Gastrocnemius medialis (tissue), 4 donors: Measurements from ENCODE around the gene TCF12.

Experiments used
- POLR2A ChIP-seq, 2 donors: fragments of 450-650 bp; IDR thresholded peaks; one replicate each; pipeline ENCODE4 v1.6.1; 2017; ENCODE audit warnings: antibody characterized with exemption in 2 of 2, mild to moderate bottlenecking in 2 of 2, moderate library complexity in 2 of 2
- TF ChIP-seq, protein P1 (sequence below), 5 experiments: fragments of 450-650 bp in 3 of 5; fragments of 200-600 bp in 2 of 5; sonication (generic) in 2 of 5; IDR thresholded peaks in 4 of 5; conservative IDR thresholded peaks in 1 of 5; 1 replicate in 4 of 5; 2 replicates in 1 of 5; pipeline ENCODE4 v1.5.1; 2016 to 2019; ENCODE audit warnings: antibody characterized with exemption in 5 of 5, mild to moderate bottlenecking in 3 of 5, moderate library complexity in 3 of 5

DNA sequence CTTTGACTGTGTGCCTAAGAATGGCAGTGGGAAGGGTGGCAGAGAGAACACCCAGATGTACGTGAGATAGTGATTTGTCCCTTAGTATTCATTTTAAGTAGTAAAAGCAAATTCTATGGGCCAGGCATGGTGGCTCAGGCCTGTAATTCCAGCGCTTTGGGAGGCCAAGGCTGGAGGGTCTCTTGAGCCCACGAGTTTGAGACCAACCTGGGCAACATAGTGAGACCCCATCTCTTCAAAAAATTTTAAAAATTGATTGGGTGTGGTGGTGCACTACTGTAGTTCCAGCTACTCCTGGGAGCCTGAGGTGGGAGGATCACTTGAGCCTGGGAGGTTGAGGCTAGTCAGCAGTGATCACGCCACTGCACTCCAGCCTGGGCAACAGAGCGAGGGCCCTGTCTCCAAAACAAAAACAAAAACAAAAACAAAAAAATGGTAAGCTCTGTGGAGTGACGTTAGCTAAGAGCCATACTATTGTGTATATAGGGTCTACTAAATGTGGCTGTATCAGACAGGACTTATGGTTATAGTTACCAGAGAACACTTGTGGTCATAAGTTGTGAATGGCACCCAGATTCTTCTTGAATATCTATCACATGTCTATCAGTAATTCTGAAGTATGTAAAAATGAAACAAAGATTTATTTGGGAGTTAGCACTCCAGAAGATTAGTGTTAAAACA, 171.5 kb downstream of the TCF12 start:
- TF ChIP-seq, protein P1, sequence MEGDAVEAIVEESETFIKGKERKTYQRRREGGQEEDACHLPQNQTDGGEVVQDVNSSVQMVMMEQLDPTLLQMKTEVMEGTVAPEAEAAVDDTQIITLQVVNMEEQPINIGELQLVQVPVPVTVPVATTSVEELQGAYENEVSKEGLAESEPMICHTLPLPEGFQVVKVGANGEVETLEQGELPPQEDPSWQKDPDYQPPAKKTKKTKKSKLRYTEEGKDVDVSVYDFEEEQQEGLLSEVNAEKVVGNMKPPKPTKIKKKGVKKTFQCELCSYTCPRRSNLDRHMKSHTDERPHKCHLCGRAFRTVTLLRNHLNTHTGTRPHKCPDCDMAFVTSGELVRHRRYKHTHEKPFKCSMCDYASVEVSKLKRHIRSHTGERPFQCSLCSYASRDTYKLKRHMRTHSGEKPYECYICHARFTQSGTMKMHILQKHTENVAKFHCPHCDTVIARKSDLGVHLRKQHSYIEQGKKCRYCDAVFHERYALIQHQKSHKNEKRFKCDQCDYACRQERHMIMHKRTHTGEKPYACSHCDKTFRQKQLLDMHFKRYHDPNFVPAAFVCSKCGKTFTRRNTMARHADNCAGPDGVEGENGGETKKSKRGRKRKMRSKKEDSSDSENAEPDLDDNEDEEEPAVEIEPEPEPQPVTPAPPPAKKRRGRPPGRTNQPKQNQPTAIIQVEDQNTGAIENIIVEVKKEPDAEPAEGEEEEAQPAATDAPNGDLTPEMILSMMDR (IDR thresholded peaks at IDR 0.05 in 4 of 5, conservative IDR thresholded peaks at IDR 0.05 in 1 of 5): no peak
- no peak for TF ChIP-seq POLR2A (IDR thresholded peaks at IDR 0.05)
